ENCODE measurements around the gene CMYA5. TPM values are rescaled to one million over a fixed set of nuclear protein-coding genes. Genes with fewer than 3 reads are reported as not detected.

The CMYA5 gene
- total RNA-seq, 2 experiments from 2014 or later, result 0.13 to 0.21 TPM

DNA sequence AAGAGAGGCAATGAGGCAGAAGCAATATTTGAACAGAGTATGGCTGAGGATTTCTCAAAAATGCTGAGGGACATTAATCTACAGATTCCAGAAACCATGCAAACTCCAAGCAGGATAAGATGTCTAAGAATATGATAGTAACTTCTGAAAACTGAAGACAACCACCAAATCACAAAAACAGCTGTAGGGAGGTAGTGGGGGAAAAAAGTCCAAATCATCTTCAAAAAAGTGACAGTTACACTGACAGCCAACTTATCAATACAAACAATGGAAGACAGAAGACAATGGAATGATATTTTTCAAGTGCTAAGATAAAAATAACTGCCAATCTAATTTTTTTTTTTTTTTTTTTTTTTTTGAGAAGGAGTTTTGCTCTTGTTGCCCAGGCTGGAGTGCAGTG, 30.5 kb downstream of the CMYA5 start:
- Histone ChIP-seq H4K20me1 (ENCODE audit: insufficient read depth, low read length) (no peaks in the 10 kb centered on the region), H3K79me2 (ENCODE audit: insufficient read depth, low read depth, low read length) (no peaks in the 10 kb centered on the region), H3K9me3 (ENCODE audit: low read length) (peaks cover 15% of the 10 kb centered on the region), H3K36me3 (ENCODE audit: insufficient read depth, low read length) (no peaks in the 10 kb centered on the region), H3K4me3 (ENCODE audit: low read depth, low read length, poor library complexity, severe bottlenecking) (no peak overlapping the region), H2AFZ (ENCODE audit: low read length) (no peak overlapping the region), H3K4me1 (ENCODE audit: insufficient read depth, low read length, poor library complexity, severe bottlenecking) (no peaks in the 10 kb centered on the region), H3K27ac (ENCODE audit: low read depth, low read length, poor library complexity, severe bottlenecking) (no peak overlapping the region), H3K9me2 (ENCODE audit: insufficient read depth, low read length) (no peaks in the 10 kb centered on the region), H3K4me2 (ENCODE audit: low read length) (no peak overlapping the region)
- no TSS peak for BruUV-seq (replicated peaks)
- POLR2A ChIA-PET, result interaction anchor here (0.7 kb wide), 1 partner anchor 27 kb away, joined by 4 read pairs; no protein-coding TSS in a partner anchor
- TF ChIP-seq EZH2phosphoT487 (IDR thresholded peaks at IDR 0.05; ENCODE audit: borderline replicate concordance, low read depth, low read length) (no peak), CTCF (conservative IDR thresholded peaks at IDR 0.05; ENCODE audit: low read length) (no peak)
- intact Hi-C loops (cut with micrococcal nuclease; ENCODE audit: unreplicated experiment), result no loop called here
- DNase-seq (ENCODE audit: low spot score), result no peak
- CTCF ChIA-PET (ENCODE audit: unreplicated experiment), result no interaction called here

DNA sequence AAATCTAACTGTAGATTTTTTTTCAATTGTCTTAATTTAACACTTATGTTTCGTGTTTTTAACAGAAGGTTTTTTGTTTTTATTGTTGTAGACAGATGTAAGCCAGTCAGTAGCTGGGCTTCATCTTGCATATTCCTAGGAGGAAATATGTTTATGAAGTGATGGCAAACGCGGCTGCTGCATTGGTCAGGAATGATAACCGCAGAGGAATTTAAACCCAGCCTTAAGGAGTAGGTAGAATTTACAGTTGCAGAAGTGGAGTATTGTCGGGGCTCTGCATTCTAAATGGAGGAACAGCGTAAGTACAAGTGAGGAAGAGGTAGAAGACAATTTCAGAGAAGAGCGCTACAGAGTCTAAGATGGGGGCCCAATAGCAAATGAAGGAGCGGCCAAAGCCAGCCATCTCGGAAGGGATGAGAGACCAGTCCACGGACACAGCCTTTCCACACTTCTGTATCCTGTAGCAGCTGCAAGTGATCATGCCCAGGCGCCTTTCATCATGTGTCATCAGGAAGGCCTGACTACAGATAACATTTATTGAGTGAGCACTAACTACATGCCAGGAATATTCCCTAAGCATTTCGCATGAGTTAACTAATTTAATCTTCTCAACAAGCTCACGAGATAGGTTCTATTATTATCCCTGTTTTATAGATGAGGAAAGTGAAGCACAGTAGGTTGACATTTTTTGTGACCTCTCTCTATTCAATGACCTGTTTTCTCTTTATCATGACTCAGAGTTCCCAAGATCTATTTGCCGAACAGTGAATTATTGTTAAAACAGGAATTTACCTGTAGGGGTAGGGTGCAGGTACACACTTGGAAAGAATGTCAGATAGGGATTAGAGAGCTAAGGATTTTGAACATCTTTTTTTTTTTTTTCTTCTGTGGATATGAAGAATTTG, 38.1 kb downstream of the CMYA5 start:
- intact Hi-C loops (cut with micrococcal nuclease; ENCODE audit: unreplicated experiment), result no loop called here
- Histone ChIP-seq H3K79me2 (ENCODE audit: insufficient read depth, low read depth, low read length) (no peaks in the 10 kb centered on the region), H3K36me3 (ENCODE audit: insufficient read depth, low read length) (no peaks in the 10 kb centered on the region), H3K4me2 (ENCODE audit: low read length) (no peak overlapping the region), H3K9me3 (ENCODE audit: low read length) (no peaks in the 10 kb centered on the region), H3K27ac (ENCODE audit: low read depth, low read length, poor library complexity, severe bottlenecking) (no peak overlapping the region), H4K20me1 (ENCODE audit: insufficient read depth, low read length) (no peaks in the 10 kb centered on the region), H2AFZ (ENCODE audit: low read length) (no peak overlapping the region), H3K9me2 (ENCODE audit: insufficient read depth, low read length) (no peaks in the 10 kb centered on the region), H3K4me3 (ENCODE audit: low read depth, low read length, poor library complexity, severe bottlenecking) (no peak overlapping the region), H3K4me1 (ENCODE audit: insufficient read depth, low read length, poor library complexity, severe bottlenecking) (no peaks in the 10 kb centered on the region)
- ChIA-PET CTCF (ENCODE audit: unreplicated experiment) (no interaction called here), POLR2A (interaction anchor here (0.6 to 1.0 kb wide), 3 partner anchors 18 to 256 kb away, joined by 3 to 4 read pairs (median 4); no protein-coding TSS in a partner anchor)
- BruUV-seq (replicated peaks), result no TSS peak
- no peak for DNase-seq (ENCODE audit: low spot score)
- no peak for TF ChIP-seq CTCF (conservative IDR thresholded peaks at IDR 0.05; ENCODE audit: low read length)

DNA sequence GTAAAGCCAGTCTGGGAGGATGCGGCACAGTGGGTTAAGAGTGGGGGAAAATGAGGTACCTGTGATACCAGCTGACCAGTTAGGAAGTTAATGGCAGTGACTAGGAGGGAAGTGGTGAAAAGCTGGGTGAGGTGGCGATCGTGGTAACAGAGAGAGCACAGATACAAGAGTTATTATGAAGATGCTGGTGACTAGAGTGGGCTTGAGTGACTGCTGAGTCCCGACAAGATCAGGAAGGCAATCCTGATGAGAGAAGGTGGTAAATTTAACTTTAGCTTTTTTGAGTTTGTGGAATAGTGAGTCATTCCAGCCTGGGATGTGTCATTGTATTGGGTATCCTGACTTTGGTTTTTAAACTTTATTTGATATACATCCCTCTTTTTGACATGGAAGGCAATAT, 38.8 kb downstream of the CMYA5 start:
- ChIA-PET POLR2A (interaction anchor here (0.6 to 0.9 kb wide), 2 partner anchors 100 to 256 kb away, joined by 4 read pairs; no protein-coding TSS in a partner anchor), CTCF (ENCODE audit: unreplicated experiment) (no interaction called here)
- Histone ChIP-seq H3K79me2 (ENCODE audit: insufficient read depth, low read depth, low read length) (no peaks in the 10 kb centered on the region), H3K9me3 (ENCODE audit: low read length) (no peaks in the 10 kb centered on the region), H3K4me3 (ENCODE audit: low read depth, low read length, poor library complexity, severe bottlenecking) (no peak overlapping the region), H3K4me1 (ENCODE audit: insufficient read depth, low read length, poor library complexity, severe bottlenecking) (no peaks in the 10 kb centered on the region), H3K9me2 (ENCODE audit: insufficient read depth, low read length) (no peaks in the 10 kb centered on the region), H3K36me3 (ENCODE audit: insufficient read depth, low read length) (no peaks in the 10 kb centered on the region), H4K20me1 (ENCODE audit: insufficient read depth, low read length) (no peaks in the 10 kb centered on the region), H3K27ac (ENCODE audit: low read depth, low read length, poor library complexity, severe bottlenecking) (no peak overlapping the region), H2AFZ (ENCODE audit: low read length) (no peak overlapping the region), H3K4me2 (ENCODE audit: low read length) (no peak overlapping the region)
- intact Hi-C loops (cut with micrococcal nuclease; ENCODE audit: unreplicated experiment), result no loop called here
- TF ChIP-seq CTCF (conservative IDR thresholded peaks at IDR 0.05; ENCODE audit: low read length) (no peak), EZH2phosphoT487 (IDR thresholded peaks at IDR 0.05; ENCODE audit: borderline replicate concordance, low read depth, low read length) (no peak)
- no peak for DNase-seq (ENCODE audit: low spot score)
- no TSS peak for BruUV-seq (replicated peaks)
